Endodermal cell (in vitro differentiated cells): ENCODE data around the gene PTPRC. TPM values are rescaled to one million over a fixed set of nuclear protein-coding genes. Genes with fewer than 3 reads are reported as not detected.

ENCODE experiments used
- DNase-seq: peaks from one replicate; pipeline ENCODE4 v3.0.0-alpha.2; 2017
- H3K27ac ChIP-seq: 2 replicates; pipeline ENCODE4 v1.5.1; 2013; ENCODE audit warnings: mild to moderate bottlenecking, low read depth, low read length, moderate library complexity
- H3K27me3 ChIP-seq: 2 replicates; pipeline ENCODE4 v1.6.1; 2013; ENCODE audit warnings: mild to moderate bottlenecking, low read length, moderate library complexity; ENCODE audit not compliant: insufficient read depth, control insufficient read depth, poor library complexity, severe bottlenecking
- H3K36me3 ChIP-seq: 2 replicates; pipeline ENCODE4 v1.7.0; 2013; ENCODE audit warnings: mild to moderate bottlenecking, low read length, moderate library complexity; ENCODE audit not compliant: control insufficient read depth, insufficient read depth
- H3K4me1 ChIP-seq: one replicate; pipeline ENCODE4 v1.7.0; 2013; ENCODE audit warnings: low read length; ENCODE audit not compliant: control insufficient read depth, insufficient read depth
- H3K4me3 ChIP-seq: 2 replicates; pipeline ENCODE4 v1.5.1; 2013; ENCODE audit warnings: mild to moderate bottlenecking, low read length, moderate library complexity
- H3K9ac ChIP-seq: 2 replicates; pipeline ENCODE4 v1.6.1; 2013; ENCODE audit warnings: mild to moderate bottlenecking, low read length, moderate library complexity; ENCODE audit not compliant: poor library complexity, severe bottlenecking; ENCODE audit errors: extremely low read depth
- H3K9me3 ChIP-seq: 2 replicates; pipeline ENCODE4 v1.6.1; 2013; ENCODE audit warnings: mild to moderate bottlenecking, low read length, moderate library complexity; ENCODE audit not compliant: control insufficient read depth
- H3K27ac Mint-ChIP-seq: 2 replicates; pipeline ENCODE4 v1.8.0; 2020; ENCODE audit warnings: mixed read lengths
- H3K27me3 Mint-ChIP-seq: 2 replicates; pipeline ENCODE4 v1.8.0; 2021; ENCODE audit warnings: mild to moderate bottlenecking, mixed read lengths; ENCODE audit not compliant: insufficient read depth
- H3K36me3 Mint-ChIP-seq: 2 replicates; pipeline ENCODE4 v1.8.0; 2020; ENCODE audit warnings: low read depth, mixed read lengths
- H3K4me1 Mint-ChIP-seq: 2 replicates; pipeline ENCODE4 v1.8.0; 2020; ENCODE audit warnings: mixed read lengths
- H3K4me3 Mint-ChIP-seq: 2 replicates; pipeline ENCODE4 v1.8.0; 2020; ENCODE audit warnings: mild to moderate bottlenecking, moderate library complexity, mixed read lengths
- H3K9me3 Mint-ChIP-seq: 2 replicates; pipeline ENCODE4 v1.8.0; 2020; ENCODE audit warnings: mild to moderate bottlenecking, mixed read lengths
- CTCF ChIP-seq: fragments of 200-600 bp; sonication (generic); conservative IDR thresholded peaks from 2 replicates; pipeline ENCODE4 v1.5.0; 2021; ENCODE audit warnings: antibody characterized with exemption, mild to moderate bottlenecking
- WGBS, 2 experiments: methylation state at CpG; one replicate each; pipeline versions ENCODE4 v1.1.5 to v1.1.7; 2013; ENCODE audit warnings: missing lambda C conversion rate in 2 of 2, mixed read lengths in 1 of 2; ENCODE audit not compliant: insufficient coverage in 1 of 2, insufficient read length in 1 of 2; 5-methylcytosine and 5-hydroxymethylcytosine counted together
- total RNA-seq, 2 donors: library from RNA; stranded (reverse); fragmentation: NEBNext Ultra II Directional in 1 of 2; extraction: Animal tissue kit (Norgen Biotek cat#: 25700) in 1 of 2; gene quantifications; 2 replicates in 1 of 2; 3 replicates in 1 of 2; pipeline ENCODE4 v1.2.1, GENCODE V29; 2021

PTPRC gene
- total RNA-seq, 2 donors from 2014 or later: 0.11 TPM; not detected in 1

GRCh38 chr1:198612471-198613260, 26.2 kb upstream of the PTPRC start:
- H3K4me1 Mint-ChIP-seq: no peaks in the 10 kb centered on the region
- Histone ChIP-seq H3K4me3 (no peak overlapping the region), H3K36me3 (no peaks in the 10 kb centered on the region), H3K27me3 (no peaks in the 10 kb centered on the region), H3K27ac (no peak overlapping the region), H3K9ac (no peak overlapping the region), H3K4me1 (no peaks in the 10 kb centered on the region), H3K9me3 (no peaks in the 10 kb centered on the region)
- WGBS, 2 experiments: 92 to 95% methylated on average over 2 to 5 of the region's 6 CpGs
- DNase-seq: no peak
- TF ChIP-seq CTCF: no peak
- H3K4me3 Mint-ChIP-seq: no peak overlapping the region
- H3K27ac Mint-ChIP-seq: no peak overlapping the region
- no peaks in the 10 kb centered on the region for H3K9me3 Mint-ChIP-seq
- H3K36me3 Mint-ChIP-seq: no peaks in the 10 kb centered on the region
- H3K27me3 Mint-ChIP-seq: no peaks in the 10 kb centered on the region

DNA sequence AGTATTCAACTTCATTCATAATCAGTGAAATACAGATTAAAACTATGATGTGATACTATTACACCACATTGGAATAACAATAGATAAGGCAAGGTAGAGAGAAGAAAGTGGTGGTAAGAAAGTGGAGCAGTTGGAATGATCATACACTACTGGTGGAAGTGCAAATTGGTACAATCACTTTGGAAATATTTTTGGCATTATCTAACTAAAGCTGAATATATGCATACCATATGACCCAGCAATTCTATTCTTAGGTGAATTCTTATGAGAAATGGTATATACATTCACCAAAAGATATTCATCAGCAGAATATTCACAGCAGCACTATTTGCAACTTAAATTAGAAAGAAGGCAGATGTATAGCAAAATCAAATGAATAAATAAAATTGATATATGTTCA, 21.4 kb upstream of the PTPRC start:
- no peaks in the 10 kb centered on the region for H3K4me1 Mint-ChIP-seq
- peaks cover 5% of the 10 kb centered on the region for H3K4me1 ChIP-seq
- H3K4me3 Mint-ChIP-seq: no peak overlapping the region
- DNase-seq: no peak
- no peaks in the 10 kb centered on the region for H3K36me3 Mint-ChIP-seq
- H3K36me3 ChIP-seq: no peaks in the 10 kb centered on the region
- TF ChIP-seq CTCF: no peak
- H3K27me3 Mint-ChIP-seq: no peaks in the 10 kb centered on the region
- no peak overlapping the region for H3K27ac Mint-ChIP-seq
- no peaks in the 10 kb centered on the region for H3K9me3 ChIP-seq
- H3K9me3 Mint-ChIP-seq: no peaks in the 10 kb centered on the region
- no peak overlapping the region for H3K27ac ChIP-seq
- H3K9ac ChIP-seq: no peak overlapping the region
- no peak overlapping the region for H3K4me3 ChIP-seq
- H3K27me3 ChIP-seq: no peaks in the 10 kb centered on the region

DNA sequence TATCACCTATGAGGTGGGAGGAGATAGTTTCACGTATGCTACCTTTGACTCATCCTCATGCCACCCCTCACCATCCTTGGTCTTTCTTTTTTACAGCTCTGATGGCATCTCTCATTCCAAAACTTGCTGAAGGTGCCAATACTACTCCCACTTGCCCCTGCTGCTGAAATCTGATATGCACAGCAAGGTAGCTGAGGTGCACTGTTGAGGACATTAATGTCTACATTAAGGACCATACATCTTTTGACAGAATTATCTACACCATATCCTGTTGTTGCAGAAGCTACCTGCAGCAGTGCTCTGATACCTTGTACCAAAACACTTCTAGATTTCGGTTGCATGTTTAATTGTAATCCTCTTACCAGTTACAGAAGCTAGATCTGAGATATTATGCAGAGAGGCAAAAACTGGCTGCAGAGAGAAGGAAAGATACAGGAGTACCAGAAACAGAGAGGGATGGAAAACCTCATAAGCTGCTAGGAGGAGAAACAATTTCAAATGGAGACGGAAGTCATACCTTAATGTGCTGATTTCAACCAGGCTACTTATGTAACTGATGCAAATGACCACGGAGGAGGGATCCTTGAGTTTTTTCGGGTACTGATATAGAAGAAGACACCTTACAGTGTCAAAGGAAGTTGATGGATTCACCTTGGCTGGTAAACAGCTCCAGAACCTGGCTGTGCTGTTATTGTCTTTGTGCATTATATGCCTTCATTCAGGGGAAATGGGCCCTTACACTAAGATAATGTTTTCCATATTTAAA, 19.3 kb upstream of the PTPRC start:
- Histone ChIP-seq H3K9ac (no peak overlapping the region), H3K9me3 (no peaks in the 10 kb centered on the region), H3K27me3 (no peaks in the 10 kb centered on the region), H3K4me1 (peaks cover 5% of the 10 kb centered on the region), H3K36me3 (no peaks in the 10 kb centered on the region), H3K27ac (no peak overlapping the region), H3K4me3 (no peak overlapping the region)
- H3K27ac Mint-ChIP-seq: no peak overlapping the region
- H3K27me3 Mint-ChIP-seq: no peaks in the 10 kb centered on the region
- no peaks in the 10 kb centered on the region for H3K4me1 Mint-ChIP-seq
- H3K9me3 Mint-ChIP-seq: no peaks in the 10 kb centered on the region
- 88 to 89% methylated on average over 4 to 5 of the region's 5 CpGs for WGBS, 2 experiments
- DNase-seq: no peak
- H3K4me3 Mint-ChIP-seq: no peak overlapping the region
- H3K36me3 Mint-ChIP-seq: no peaks in the 10 kb centered on the region
- no peak for TF ChIP-seq CTCF
